ENCODE measurements around the gene LRRC4C.

The LRRC4C gene

GRCh38 chr11:40425168-40425567 is 1034.3 kb downstream of the LRRC4C start:
- DNase-seq: no peak

- DNase-seq: no peak
Observed at GRCh38 chr11:40421208-40421981, 1038.1 kb downstream of the LRRC4C start.

DNA sequence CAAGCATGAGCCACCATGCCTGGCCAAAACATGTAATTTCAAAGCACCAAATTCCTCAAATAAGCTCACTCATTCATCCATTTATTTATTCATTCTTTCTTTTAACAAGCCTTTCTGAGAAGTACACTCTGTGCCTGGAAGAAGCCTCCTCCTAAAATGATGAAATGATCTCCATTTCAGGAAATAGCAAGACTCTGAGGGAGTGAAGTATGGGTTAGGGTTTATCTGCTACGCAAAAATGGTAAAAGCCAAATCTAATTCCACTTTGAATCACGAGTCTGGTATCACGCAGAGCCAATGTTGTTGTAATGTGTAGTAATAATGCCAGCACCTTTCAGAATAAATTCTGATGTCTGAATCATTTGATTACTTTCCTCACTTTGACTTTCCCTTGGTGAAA is 1041.8 kb downstream of the LRRC4C start:
- no peak for DNase-seq

DNA sequence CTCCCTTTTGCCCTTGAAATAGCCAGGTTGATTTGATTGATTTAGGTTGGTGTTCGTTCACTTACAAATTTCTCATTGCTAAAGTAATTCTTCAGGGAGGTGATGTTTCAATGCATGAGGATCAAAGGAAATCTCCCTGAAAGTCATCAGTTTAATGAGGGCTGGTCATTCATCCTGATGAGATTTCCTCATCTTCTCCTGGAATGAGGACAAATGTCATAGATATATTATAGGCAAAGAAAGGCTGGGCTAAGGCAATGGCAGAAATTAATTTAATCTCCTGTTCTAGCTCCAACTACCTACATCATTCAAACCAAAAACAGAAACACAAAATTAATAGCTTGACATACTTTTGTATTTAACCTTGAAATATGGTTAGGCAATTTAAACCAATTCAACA is 1052.1 kb downstream of the LRRC4C start:
- DNase-seq: no peak

- no peak for DNase-seq
Observed at GRCh38 chr11:40405614-40406013, 1053.8 kb downstream of the LRRC4C start.

- DNase-seq: no peak
Observed at GRCh38 chr11:40403321-40403720, 1056.1 kb downstream of the LRRC4C start.

- no peak for DNase-seq
Observed at GRCh38 chr11:40401132-40401853, 1058.2 kb downstream of the LRRC4C start.

DNA sequence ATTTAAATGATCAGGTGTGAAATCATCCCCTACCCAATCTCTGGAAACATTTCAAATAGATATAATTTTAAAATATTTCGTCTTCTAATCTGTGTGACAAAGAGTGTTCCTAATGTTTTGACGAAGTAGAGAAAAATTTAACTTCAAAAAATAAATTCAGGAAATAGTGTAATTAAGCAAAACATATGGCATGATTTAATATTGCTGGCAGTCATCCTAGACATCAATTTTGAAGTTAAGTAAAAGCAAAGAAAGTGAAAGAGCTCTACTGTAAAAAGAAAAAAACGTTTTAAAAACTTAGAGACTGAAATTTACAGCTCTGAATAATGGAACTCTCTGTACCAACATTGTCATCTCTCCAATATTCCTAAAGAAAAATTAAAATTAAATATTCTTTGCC is 1062.3 kb downstream of the LRRC4C start:
- DNase-seq: no peak

- no peak for DNase-seq
Observed at GRCh38 chr11:40393511-40393910, 1065.9 kb downstream of the LRRC4C start.

GRCh38 chr11:40391679-40392078 is 1067.8 kb downstream of the LRRC4C start:
- DNase-seq: no peak

- DNase-seq: no peak
Observed at GRCh38 chr11:40388097-40388818, 1071.2 kb downstream of the LRRC4C start.

GRCh38 chr11:40387240-40387980 is 1072.0 kb downstream of the LRRC4C start:
- no peak for DNase-seq

DNA sequence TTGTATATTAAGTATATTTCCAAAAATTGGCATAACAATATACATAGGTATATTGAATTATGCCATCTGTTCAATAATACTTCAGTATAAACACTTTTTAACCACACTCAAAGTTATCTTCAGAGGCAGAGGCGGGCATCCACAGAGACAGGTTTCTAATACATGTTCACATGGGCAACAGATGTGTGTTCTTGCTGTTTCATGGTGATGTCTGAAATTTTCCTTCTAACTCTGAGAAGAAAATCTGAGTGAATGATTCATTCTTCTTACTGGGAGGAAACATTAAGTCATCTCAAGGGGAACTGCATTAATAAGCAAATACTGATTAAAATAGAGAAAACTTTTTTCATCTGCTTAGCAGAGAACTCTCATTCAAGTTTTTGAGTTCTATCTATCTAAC is 1074.5 kb downstream of the LRRC4C start:
- DNase-seq: no peak

GRCh38 chr11:40381481-40381880 is 1078.0 kb downstream of the LRRC4C start:
- no peak for DNase-seq

- no peak for DNase-seq
Observed at GRCh38 chr11:40380835-40381234, 1078.6 kb downstream of the LRRC4C start.

DNA sequence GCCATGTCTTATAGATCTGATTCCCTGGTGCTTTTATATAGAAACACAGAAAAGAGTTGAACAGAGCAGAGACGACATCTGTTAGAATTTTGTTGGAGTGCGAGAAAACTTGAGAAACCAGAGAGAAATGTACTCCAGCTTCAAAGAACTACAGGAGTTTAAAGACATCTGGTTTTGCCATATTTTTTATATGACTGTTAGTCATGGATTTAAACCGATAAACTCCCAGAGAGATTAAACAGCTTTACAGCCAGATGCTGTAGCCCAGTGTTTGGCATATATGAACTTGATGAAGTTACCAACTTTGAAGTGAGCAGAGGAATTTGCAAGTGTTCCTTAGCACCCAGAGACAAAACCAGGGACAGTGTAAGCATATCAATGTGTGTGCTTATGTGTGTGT is 1083.1 kb downstream of the LRRC4C start:
- no peak for DNase-seq

- no peak for DNase-seq
Observed at GRCh38 chr11:40370821-40371616, 1088.4 kb downstream of the LRRC4C start.

DNA sequence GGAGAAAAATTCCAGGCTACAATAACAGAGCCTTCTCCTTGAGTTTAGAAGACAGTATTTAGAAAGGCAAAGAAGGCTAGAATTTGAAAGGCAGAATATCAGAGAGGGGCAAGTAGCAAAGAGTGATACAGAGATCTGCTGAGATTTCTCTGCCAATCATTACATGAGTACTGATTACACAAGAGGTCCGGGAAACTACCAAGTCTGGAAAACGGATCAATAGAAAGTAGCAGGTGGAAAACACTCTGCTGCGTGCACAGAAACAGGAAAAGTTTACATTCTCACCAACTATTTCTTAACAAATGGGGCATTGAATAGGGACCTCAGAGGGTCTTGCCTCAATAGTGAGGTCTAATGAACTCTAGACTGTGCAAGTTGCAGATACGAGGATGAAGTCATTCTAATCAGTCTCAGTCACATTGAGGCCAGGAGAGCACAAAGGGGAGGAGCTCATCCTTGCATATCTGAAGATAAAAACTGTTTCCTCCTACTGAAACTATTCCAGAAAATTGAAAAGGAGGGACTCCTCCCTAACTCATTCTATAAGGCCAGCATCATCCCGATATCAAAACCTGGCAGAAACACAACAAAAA is 1099.2 kb downstream of the LRRC4C start:
- no peak for DNase-seq

- no peak for DNase-seq
Observed at GRCh38 chr11:40354121-40354520, 1105.3 kb downstream of the LRRC4C start.

DNA sequence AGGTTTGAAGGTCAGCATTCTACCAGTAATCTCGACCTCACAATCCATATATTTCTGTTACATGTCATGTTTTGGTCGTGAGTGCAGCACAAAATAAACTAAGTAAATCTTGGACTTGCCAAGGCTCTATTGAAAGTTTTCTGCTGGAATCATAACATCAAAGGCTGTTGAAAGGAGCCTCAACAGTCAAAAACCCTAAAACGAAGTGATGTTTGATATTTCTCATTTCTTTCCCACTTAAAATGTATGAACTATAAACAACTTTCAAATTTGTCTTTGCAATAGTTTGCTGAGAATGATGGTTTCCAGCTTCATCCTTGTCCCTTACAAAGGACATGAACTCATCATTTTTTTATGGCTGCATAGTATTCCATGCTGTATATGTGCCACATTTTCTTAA is 1118.5 kb downstream of the LRRC4C start:
- DNase-seq: no peak

DNA sequence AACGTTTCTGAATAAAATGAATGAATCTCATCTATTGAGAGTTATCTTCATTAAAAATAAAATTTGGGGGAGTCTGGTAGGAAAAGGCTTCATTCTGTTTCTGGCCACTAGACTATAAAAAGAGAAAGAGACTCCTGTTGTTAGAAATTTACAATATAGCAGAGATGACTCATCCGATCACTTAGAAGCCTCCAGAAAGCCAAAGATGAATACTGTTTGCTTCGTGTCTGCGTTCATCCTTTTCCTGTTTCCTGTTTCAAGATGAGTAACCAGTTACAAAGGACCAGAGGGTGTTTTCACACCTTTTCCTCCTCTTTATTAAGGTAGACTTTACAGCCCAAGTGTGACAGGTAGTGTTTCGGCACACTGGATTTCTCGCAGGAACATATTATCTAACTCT is 1120.7 kb downstream of the LRRC4C start:
- DNase-seq: no peak

GRCh38 chr11:40338062-40338461 is 1121.4 kb downstream of the LRRC4C start:
- DNase-seq: no peak
